Muscle layer of colon (tissue), 2 donors: ENCODE data around the gene EBI3.
"Not testable (repeated sequence)": the region's sequence is repeated elsewhere in the genome, so short reads cannot be mapped to it uniquely, and the experiment has no call there.

Experiments used
- H3K27ac ChIP-seq: one replicate; pipeline ENCODE4 v1.7.0; 2013; ENCODE audit warnings: low read depth, mild to moderate bottlenecking, low read length, moderate library complexity
- H3K27me3 ChIP-seq, 2 donors: one replicate each; pipeline ENCODE4 v1.7.0; 2013; ENCODE audit warnings: low read length in 2 of 2, mild to moderate bottlenecking in 2 of 2; ENCODE audit not compliant: insufficient read depth in 2 of 2, control insufficient read depth in 1 of 2
- H3K36me3 ChIP-seq: one replicate; pipeline ENCODE4 v1.7.0; 2013; ENCODE audit warnings: mild to moderate bottlenecking, low read length; ENCODE audit not compliant: insufficient read depth
- H3K4me1 ChIP-seq: one replicate; pipeline ENCODE4 v1.7.0; 2013; ENCODE audit warnings: mild to moderate bottlenecking, low read length; ENCODE audit not compliant: insufficient read depth
- H3K4me3 ChIP-seq, 2 donors: one replicate each; pipeline ENCODE4 v1.7.0; 2013; ENCODE audit warnings: low read length in 2 of 2, low read depth in 1 of 2, mild to moderate bottlenecking in 1 of 2, moderate library complexity in 1 of 2
- H3K9ac ChIP-seq: one replicate; pipeline ENCODE4 v1.7.0; 2013; ENCODE audit warnings: low read length
- H3K9me3 ChIP-seq: one replicate; pipeline ENCODE4 v1.7.0; 2013; ENCODE audit warnings: mild to moderate bottlenecking, low read length
- donor health status: abdominal sarcoma.
- donor health status: Adenocarcinoma of cecum.

The EBI3 gene

GRCh38 chr19:4208385-4209094, 20.8 kb upstream of the EBI3 start:
- Histone ChIP-seq H3K9me3 (no peaks in the 10 kb centered on the region), H3K27me3 (peaks cover 0 to 19% of the 10 kb centered on the region in 2 donors), H3K36me3 (no peaks in the 10 kb centered on the region), H3K4me1 (no peaks in the 10 kb centered on the region), H3K27ac (no peak overlapping the region), H3K9ac (no peak overlapping the region), H3K4me3 (no peak overlapping the region)

GRCh38 chr19:4210166-4210731, 19.1 kb upstream of the EBI3 start:
- Histone ChIP-seq H3K27ac (no peak overlapping the region), H3K4me1 (no peaks in the 10 kb centered on the region), H3K4me3 (no peak overlapping the region), H3K36me3 (no peaks in the 10 kb centered on the region), H3K27me3 (peaks cover 0 to 19% of the 10 kb centered on the region in 2 donors), H3K9ac (no peak overlapping the region), H3K9me3 (no peaks in the 10 kb centered on the region)

GRCh38 chr19:4213116-4213515, 16.2 kb upstream of the EBI3 start:
- H3K4me1 ChIP-seq: no peaks in the 10 kb centered on the region
- H3K9me3 ChIP-seq: no peaks in the 10 kb centered on the region
- H3K36me3 ChIP-seq: no peaks in the 10 kb centered on the region
- no peak overlapping the region for H3K4me3 ChIP-seq
- H3K27ac ChIP-seq: no peak overlapping the region
- H3K27me3 ChIP-seq: peaks cover 0 to 14% of the 10 kb centered on the region in 2 donors
- H3K9ac ChIP-seq: no peak overlapping the region

- Histone ChIP-seq H3K36me3 (no peaks in the 10 kb centered on the region), H3K4me3 (no peak overlapping the region), H3K4me1 (no peaks in the 10 kb centered on the region), H3K27ac (no peak overlapping the region), H3K27me3 (no peaks in the 10 kb centered on the region), H3K9me3 (no peaks in the 10 kb centered on the region), H3K9ac (no peak overlapping the region)
Observed at GRCh38 chr19:4215807-4216206, 13.5 kb upstream of the EBI3 start.

- Histone ChIP-seq H3K4me3 (no peak overlapping the region), H3K9ac (no peak overlapping the region), H3K4me1 (no peaks in the 10 kb centered on the region), H3K27ac (no peak overlapping the region), H3K9me3 (no peaks in the 10 kb centered on the region), H3K27me3 (no peaks in the 10 kb centered on the region), H3K36me3 (no peaks in the 10 kb centered on the region)
Observed at GRCh38 chr19:4216846-4217245, 12.5 kb upstream of the EBI3 start.

GRCh38 chr19:4217429-4218264, 11.7 kb upstream of the EBI3 start:
- H3K4me1 ChIP-seq: no peaks in the 10 kb centered on the region
- no peak overlapping the region for H3K27ac ChIP-seq
- no peaks in the 10 kb centered on the region for H3K27me3 ChIP-seq

GRCh38 chr19:4218523-4218922, 10.8 kb upstream of the EBI3 start:
- H3K27me3 ChIP-seq, H3K27ac ChIP-seq, H3K9ac ChIP-seq, H3K4me1 ChIP-seq, H3K4me3 ChIP-seq, H3K36me3 ChIP-seq, H3K9me3 ChIP-seq: not testable (repeated sequence)

More at GRCh38 chr19:4217429-4218264, 11.7 kb upstream of the EBI3 start:
- H3K9me3 ChIP-seq: no peaks in the 10 kb centered on the region
- no peak overlapping the region for H3K9ac ChIP-seq
- no peak overlapping the region for H3K4me3 ChIP-seq
- H3K36me3 ChIP-seq: no peaks in the 10 kb centered on the region

GRCh38 chr19:4220188-4220587, 9.1 kb upstream of the EBI3 start:
- H3K27me3 ChIP-seq: no peaks in the 10 kb centered on the region
- H3K4me3 ChIP-seq: no peak overlapping the region

GRCh38 chr19:4224470-4224869, 4.9 kb upstream of the EBI3 start:
- Histone ChIP-seq H3K36me3 (no peaks in the 10 kb centered on the region), H3K27me3 (peaks cover 4 to 17% of the 10 kb centered on the region in 2 donors), H3K4me1 (no peaks in the 10 kb centered on the region), H3K27ac (no peak overlapping the region), H3K9me3 (no peaks in the 10 kb centered on the region), H3K9ac (no peak overlapping the region), H3K4me3 (no peak overlapping the region)

More at GRCh38 chr19:4220188-4220587, 9.1 kb upstream of the EBI3 start:
- no peaks in the 10 kb centered on the region for H3K36me3 ChIP-seq
- no peak overlapping the region for H3K9ac ChIP-seq
- no peaks in the 10 kb centered on the region for H3K4me1 ChIP-seq
- no peaks in the 10 kb centered on the region for H3K9me3 ChIP-seq
- H3K27ac ChIP-seq: no peak overlapping the region

- no peaks in the 10 kb centered on the region for H3K4me1 ChIP-seq
- no peaks in the 10 kb centered on the region for H3K9me3 ChIP-seq
- no peak overlapping the region for H3K9ac ChIP-seq
- no peak overlapping the region for H3K4me3 ChIP-seq
- H3K36me3 ChIP-seq: no peaks in the 10 kb centered on the region
- no peak overlapping the region for H3K27ac ChIP-seq
- H3K27me3 ChIP-seq: peaks cover 4 to 28% of the 10 kb centered on the region in 2 donors
Observed at GRCh38 chr19:4225885-4226284, 3.4 kb upstream of the EBI3 start.

- Histone ChIP-seq H3K4me3 (no peak overlapping the region), H3K9ac (no peak overlapping the region), H3K27ac (no peak overlapping the region), H3K4me1 (no peaks in the 10 kb centered on the region), H3K36me3 (no peaks in the 10 kb centered on the region), H3K27me3 (peaks cover 4 to 39% of the 10 kb centered on the region in 2 donors), H3K9me3 (no peaks in the 10 kb centered on the region)
Observed at GRCh38 chr19:4227771-4228170, 1.6 kb upstream of the EBI3 start.
